HG03103 (cell line): ENCODE data around the gene ZC3H12C.
"Not testable (repeated sequence)": the region's sequence is repeated elsewhere in the genome, so short reads cannot be mapped to it uniquely, and the experiment has no call there.

Source experiments
- ATAC-seq: cut with Tn5 transposase; IDR thresholded peaks from one replicate; pipeline ENCODE4 v1.9.1; 2021; ENCODE audit warnings: low read depth; ENCODE audit not compliant: unreplicated experiment

The ZC3H12C gene

DNA sequence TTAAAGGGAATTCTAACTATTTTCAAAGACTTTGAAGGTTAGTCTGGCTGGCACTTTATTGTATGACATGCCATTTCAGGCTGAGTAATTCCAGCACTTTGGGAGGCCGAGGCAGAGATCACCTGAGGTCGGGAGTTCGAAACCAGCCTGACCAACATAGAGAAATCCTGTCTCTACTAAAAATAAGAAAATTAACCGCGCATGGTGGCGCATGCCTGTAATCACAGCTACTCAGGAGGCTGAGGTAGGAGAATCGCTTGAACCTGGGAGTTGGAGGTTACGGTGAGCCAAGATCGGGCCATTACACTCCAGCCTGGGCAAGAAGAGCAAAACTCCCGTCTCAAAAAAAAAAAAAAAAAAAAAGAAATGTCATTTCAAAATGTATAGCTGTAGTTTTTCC, 107.6 kb downstream of the ZC3H12C start:
- ATAC-seq, result no peak

GRCh38 chr11:110207123-110207522, 113.9 kb downstream of the ZC3H12C start:
- ATAC-seq, result no peak

- not testable (repeated sequence) for ATAC-seq
Observed at GRCh38 chr11:110208678-110209312, 115.6 kb downstream of the ZC3H12C start.

GRCh38 chr11:110209313-110209694, 116.1 kb downstream of the ZC3H12C start:
- not testable (repeated sequence) for ATAC-seq

GRCh38 chr11:110217223-110217877, 124.2 kb downstream of the ZC3H12C start:
- no peak for ATAC-seq

DNA sequence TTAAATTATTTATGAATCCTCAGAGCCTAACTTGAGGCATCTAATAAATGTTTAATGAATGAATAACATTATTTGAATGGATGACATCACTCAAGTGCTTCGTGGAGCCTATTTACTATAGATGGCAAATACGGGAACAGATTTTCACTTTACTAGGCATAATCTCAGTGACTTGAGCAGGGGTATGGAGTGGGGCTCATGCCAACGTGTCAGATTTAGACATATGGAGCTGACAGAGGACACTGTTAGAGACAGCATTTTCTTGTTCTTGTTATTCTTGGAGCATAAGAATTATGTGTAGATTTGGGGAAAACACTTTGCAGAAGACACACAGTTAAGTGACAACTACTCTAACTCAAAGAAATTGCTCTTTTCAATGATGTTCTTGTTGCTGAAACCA, 124.7 kb downstream of the ZC3H12C start:
- ATAC-seq, result no peak

DNA sequence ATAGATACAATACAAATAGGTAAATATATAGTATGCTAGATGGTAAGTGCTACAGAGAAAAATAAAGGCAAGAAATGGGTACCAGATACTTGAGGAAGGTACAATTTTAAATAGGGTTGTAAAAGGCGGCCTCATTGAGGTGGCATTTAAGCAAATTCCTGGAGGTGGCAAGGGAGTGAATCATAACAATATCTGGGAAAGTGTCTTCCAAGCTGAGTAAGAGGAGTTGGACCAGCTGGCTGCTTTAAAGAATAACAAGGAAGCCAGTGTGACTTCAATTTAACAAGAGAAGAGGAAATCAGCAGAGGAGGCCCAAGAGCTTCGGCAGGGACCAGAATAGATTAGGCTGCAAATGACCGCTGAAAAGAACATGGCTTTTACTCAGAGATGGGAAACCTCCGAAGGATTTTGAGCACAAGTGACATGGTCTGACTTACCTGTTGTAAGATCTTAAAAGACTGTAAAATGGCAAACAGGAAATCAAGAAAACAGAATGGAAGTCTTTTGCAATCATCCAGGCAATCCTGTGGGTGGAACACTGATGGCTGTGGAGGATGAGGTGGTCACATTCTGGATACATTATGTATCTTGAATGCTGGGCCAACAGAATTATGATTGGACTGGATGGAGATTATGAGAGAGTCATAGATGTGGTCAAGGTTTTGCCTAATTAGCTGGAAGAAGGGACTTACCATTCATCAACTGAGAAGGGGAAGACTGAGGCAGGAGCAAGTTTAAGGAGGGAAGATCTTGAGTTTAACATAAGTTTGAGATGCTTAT, 126.0 kb downstream of the ZC3H12C start:
- no peak for ATAC-seq
